Spinal cord (tissue), 10 donors: Measurements from ENCODE around the gene RPEL1. TPM values are rescaled to one million over a fixed set of nuclear protein-coding genes. Genes with fewer than 3 reads are reported as not detected.
A peak's percentile ranks its signal among the peaks of the same experiment; 100 is the strongest.

Experiments used
- DNase-seq, 6 donors: peaks; one replicate each; pipeline versions ENCODE4 v3.0.0 to v3.0.0-alpha.2; 2013 to 2015; ENCODE audit warnings: low spot score in 6 of 6, low read depth in 4 of 6
- H3K27ac ChIP-seq: one replicate; pipeline ENCODE4 v1.5.1; 2013; ENCODE audit warnings: low read depth, low read length, control low read depth
- H3K27me3 ChIP-seq: one replicate; pipeline ENCODE4 v1.6.1; 2013; ENCODE audit warnings: low read length; ENCODE audit not compliant: control insufficient read depth, insufficient read depth
- H3K36me3 ChIP-seq: one replicate; pipeline ENCODE4 v1.6.1; 2013; ENCODE audit warnings: low read length; ENCODE audit not compliant: control insufficient read depth, insufficient read depth
- H3K4me1 ChIP-seq: one replicate; pipeline ENCODE4 v1.6.1; 2013; ENCODE audit warnings: low read length; ENCODE audit not compliant: control insufficient read depth, insufficient read depth
- H3K4me3 ChIP-seq: one replicate; pipeline ENCODE4 v1.5.1; 2013; ENCODE audit warnings: low read depth, low read length, control low read depth
- H3K9me3 ChIP-seq: one replicate; pipeline ENCODE4 v1.6.1; 2013; ENCODE audit warnings: low read length; ENCODE audit not compliant: control insufficient read depth, insufficient read depth
- WGBS: methylation state at CpG from one replicate; pipeline ENCODE4 v1.1.5; 2013; ENCODE audit warnings: missing lambda C conversion rate; ENCODE audit not compliant: insufficient coverage; 5-methylcytosine and 5-hydroxymethylcytosine counted together
- polyA plus RNA-seq, 2 donors: library from polyadenylated mRNA; unstranded; fragments of 120-200 nt; gene quantifications; one replicate each; pipeline ENCODE4 v1.2.1, GENCODE V29; 2013; ENCODE audit not compliant: insufficient read length in 2 of 2
- total RNA-seq, 2 donors: library from RNA; depleted of rRNA in 1 of 2; stranded (reverse); fragments of 120-200 nt in 1 of 2; fragments of >200 nt in 1 of 2; gene quantifications; one replicate each; pipeline versions ENCODE4 v1.2.3 to v1.2.4, GENCODE V29; 2013 to 2014
- donor health status: healthy.

RPEL1 gene
- total and polyA plus RNA-seq, 4 donors = 0.11 to 0.32 TPM; not detected in 2

DNA sequence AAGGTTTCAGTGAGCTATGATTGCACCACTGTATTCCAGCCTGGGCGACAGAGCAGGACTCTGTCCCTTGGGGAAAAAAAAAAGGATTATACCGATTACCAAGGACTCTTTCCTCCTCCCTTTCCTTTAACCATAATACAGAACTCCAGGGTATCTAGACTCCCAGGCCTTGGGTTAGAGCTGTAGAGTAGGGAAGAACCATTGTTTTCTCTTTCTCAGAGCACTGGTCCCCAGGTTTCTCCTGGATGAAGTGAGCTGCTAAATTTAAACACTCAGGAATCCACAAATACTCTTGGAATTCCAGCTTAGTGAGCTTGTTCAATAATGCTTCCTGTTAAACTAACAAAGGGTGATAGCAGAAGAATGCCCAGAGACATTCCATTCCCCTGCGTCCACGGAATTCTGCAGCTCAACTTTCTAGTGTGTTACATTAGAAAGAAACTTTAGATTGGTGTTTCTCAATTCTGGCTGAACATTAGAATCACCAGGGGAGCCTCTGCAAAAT lies 14.6 kb upstream of the RPEL1 start:
- Histone ChIP-seq H3K36me3 (no peaks in the 10 kb centered on the region), H3K9me3 (no peaks in the 10 kb centered on the region), H3K27me3 (no peaks in the 10 kb centered on the region), H3K27ac (no peak overlapping the region), H3K4me1 (no peaks in the 10 kb centered on the region), H3K4me3 (no peak overlapping the region)
- peak in 1 of 6 donors; percentile 15 for DNase-seq
- WGBS = no CpG with 5 or more reads among the region's 4 CpGs

DNA sequence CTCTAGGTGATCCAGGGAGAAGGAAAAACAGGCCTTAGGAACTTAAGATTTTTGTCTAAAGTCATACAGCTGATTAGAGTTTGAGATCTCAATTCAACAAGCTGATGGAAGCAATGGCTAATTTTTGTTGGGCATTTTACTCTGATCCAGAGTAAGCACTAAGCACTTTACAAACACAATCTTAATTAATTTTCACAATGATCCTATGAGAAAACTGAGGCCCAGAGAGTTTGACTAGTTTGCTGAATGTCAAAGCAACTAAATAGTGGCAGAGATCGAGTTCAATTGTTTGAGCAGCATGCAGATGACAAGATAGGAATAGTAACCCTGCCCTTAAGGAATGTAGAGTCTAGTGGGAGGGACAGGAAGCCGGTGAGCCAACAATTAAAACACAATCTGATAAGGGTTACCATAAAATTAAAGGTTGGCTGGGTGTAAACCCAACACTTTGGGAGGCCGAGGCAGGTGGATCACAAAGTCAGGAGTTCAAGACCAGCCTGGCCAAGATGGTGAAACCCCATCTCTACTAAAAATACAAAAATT lies 13.5 kb upstream of the RPEL1 start:
- 71% methylated on average over 1 of the region's 3 CpGs for WGBS
- H3K27ac ChIP-seq = no peak overlapping the region
- H3K27me3 ChIP-seq = no peaks in the 10 kb centered on the region
- H3K4me1 ChIP-seq = no peaks in the 10 kb centered on the region
- no peak for DNase-seq
- no peaks in the 10 kb centered on the region for H3K36me3 ChIP-seq
- H3K9me3 ChIP-seq = no peaks in the 10 kb centered on the region
- no peak overlapping the region for H3K4me3 ChIP-seq

DNA sequence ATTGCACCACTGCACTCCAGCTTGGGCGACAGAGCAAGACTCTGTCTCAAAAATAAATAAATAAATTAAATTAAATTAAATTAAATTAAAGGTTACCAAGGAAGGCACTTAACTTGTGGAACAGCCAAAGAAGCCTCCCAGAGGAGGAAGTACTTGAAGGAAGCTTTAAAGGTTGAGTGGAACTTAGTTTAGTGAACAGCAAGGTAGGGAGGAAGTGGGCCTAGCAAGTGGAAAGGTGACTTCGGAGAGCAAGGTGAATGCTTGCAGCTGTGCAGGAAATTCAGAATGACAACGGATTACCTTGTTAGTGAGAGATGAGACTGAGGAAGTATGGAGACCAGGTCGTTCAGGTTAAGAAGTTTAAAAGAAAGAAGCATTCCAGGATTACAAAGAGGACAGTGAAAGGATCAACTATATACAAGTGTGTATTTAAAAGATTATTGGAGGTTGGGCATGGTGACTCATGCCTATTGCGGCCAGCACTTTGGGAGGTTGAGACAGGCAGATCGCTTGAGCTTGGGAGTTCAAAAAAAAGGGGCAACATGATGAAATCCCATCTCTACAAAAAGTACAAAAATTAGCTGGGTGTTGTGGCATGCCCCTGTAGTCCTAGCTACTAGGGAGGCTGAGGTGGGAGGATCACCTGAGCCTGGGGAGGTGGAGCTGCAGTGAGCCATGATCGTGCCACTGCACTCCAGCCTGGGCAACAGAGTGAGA lies 12.8 kb upstream of the RPEL1 start:
- H3K27me3 ChIP-seq = no peaks in the 10 kb centered on the region
- H3K4me3 ChIP-seq = no peak overlapping the region
- DNase-seq = no peak
- 89% methylated on average over 3 of the region's 7 CpGs for WGBS
- H3K36me3 ChIP-seq = no peaks in the 10 kb centered on the region
- no peak overlapping the region for H3K27ac ChIP-seq
- H3K4me1 ChIP-seq = no peaks in the 10 kb centered on the region
- H3K9me3 ChIP-seq = no peaks in the 10 kb centered on the region

DNA sequence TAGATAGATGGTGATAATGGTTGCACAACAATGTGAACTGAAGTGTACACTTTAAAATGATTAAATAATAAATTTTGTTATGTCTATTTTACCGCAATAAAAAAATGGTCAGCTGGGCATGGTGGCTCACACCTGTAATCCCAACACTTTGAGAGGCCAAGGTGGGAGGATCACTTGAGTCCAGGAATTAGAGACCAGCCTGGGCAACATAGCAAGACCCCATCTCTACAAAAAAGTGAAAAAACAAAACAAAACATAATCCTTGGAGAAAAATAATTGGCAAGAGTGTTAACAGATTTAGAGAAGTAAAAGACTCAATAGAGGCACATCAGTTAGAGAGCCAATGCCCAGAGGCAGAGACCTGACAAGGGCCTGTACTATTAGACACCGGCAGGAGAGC lies 9.9 kb upstream of the RPEL1 start:
- Histone ChIP-seq H3K4me3 (no peak overlapping the region), H3K36me3 (no peaks in the 10 kb centered on the region), H3K27ac (no peak overlapping the region), H3K4me1 (no peaks in the 10 kb centered on the region), H3K27me3 (no peaks in the 10 kb centered on the region), H3K9me3 (no peaks in the 10 kb centered on the region)
- DNase-seq = no peak
- 92% methylated on average over 1 of the region's 2 CpGs for WGBS

DNA sequence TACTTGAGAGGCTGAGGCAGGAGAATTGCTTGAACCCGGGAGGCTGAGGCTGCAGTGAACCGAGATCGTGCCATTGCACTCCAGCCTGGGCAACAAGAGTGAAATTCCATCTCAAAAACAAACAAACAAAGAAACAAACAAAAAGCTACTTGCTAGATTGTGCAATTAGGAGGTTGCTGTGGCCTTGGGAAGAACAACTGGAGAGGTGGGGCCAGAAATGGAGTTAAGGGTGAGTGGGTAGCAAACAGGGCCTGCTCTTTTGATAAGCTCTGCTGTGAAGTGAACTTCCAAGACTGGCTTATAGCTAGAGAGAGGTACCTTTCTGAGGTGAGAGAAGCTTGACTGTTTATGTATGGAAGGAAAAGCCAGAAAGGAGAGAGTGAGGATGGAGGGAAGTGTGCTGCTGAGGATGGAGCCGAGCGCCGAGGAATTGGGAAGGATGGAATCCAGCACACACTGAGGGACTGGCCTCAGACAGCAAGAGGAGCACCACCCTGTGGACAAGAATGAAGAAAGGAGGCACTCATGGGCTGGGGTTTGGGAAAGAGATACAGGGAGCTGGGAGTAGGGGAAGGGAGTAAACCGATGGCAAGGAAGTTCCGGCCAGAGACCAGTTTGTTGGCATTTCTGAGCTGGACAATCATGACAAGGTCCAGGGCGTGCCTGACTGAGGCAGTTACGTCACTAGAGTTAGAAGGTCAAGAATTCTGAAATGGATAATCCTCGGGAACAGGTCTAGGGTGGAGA lies 7.0 kb upstream of the RPEL1 start:
- peak in 1 of 6 donors; percentile 7 for DNase-seq
- H3K9me3 ChIP-seq = no peaks in the 10 kb centered on the region
- H3K27ac ChIP-seq = no peak overlapping the region
- no peaks in the 10 kb centered on the region for H3K27me3 ChIP-seq
- no peaks in the 10 kb centered on the region for H3K36me3 ChIP-seq
- WGBS = 59% methylated on average over 7 of the region's 11 CpGs
- H3K4me3 ChIP-seq = no peak overlapping the region
- H3K4me1 ChIP-seq = peaks cover 6% of the 10 kb centered on the region

DNA sequence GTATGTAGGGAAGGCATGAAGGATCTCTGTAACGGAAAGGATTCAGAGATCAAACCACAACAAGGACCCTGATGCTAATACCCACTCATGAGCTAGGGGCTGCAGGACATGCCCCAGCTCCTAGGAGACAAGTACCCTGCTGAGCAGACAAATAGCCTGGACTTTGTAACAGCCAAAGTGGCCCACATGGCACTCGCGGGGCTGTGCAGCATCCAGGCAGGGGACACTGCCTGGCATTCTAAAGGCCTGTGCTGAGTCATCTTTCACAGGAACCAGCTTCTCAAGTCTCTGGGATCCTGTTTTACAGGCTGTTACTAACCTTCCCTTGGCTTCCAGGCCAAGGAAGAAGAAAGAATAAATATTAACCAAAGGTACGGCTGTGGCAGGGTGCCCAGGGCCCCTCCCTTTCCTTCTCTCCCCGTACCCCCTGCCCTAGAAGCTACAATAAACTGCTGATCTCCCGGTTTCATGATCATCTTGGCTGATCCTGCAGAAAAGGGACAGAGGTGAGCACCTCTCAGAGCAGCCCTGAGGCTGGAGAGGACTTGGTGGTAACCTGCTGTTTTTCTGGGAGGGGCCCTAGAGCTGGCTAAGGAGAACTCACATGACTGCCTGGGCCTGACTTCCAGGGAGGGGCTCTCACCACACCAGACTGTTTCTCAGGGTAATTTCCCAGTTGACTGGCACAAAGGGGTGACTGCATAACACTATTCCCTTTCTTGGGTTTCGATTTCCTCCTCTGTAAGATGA lies 4.2 kb upstream of the RPEL1 start:
- Histone ChIP-seq H3K4me3 (no peak overlapping the region), H3K36me3 (no peaks in the 10 kb centered on the region), H3K27ac (no peak overlapping the region), H3K9me3 (no peaks in the 10 kb centered on the region), H3K27me3 (no peaks in the 10 kb centered on the region), H3K4me1 (peaks cover 6% of the 10 kb centered on the region)
- 36% methylated on average over 5 of the region's 7 CpGs for WGBS
- DNase-seq = peak in 2 of 6 donors; percentile 3 to 9

DNA sequence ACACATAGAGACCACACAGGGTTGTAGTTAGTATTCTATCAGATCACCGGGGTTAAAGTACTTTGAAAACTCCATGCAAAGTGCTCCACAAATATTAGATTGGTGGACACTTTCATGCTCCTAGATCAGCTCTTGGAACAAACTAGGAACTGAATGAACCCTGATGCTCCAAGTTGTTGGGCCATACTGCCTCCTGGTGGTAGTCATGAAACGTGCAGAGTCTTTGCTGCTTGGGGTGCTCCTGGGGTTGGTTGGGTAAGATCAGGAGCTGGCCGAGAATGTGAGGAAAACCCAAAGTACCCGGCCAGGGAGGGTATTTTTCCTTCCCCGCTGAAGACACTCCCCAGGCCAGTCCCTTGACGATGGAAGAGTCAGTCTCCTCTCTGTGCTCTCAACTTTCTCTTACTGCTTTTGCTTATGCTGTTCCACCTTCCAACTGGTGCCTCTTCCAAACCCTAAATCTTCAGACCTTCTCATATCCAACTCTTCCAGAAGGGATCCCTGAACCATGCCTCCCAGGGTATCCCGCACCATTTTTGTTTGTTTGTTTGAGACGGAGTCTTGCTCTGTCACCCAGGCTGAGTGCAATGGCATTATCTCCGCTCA lies 918 bp upstream of the RPEL1 start:
- no peaks in the 10 kb centered on the region for H3K27me3 ChIP-seq
- no peak overlapping the region for H3K27ac ChIP-seq
- 41% methylated on average over 8 of the region's 9 CpGs for WGBS
- no peaks in the 10 kb centered on the region for H3K36me3 ChIP-seq
- DNase-seq = peak; percentile 17 to 80 (median 46)
- peaks cover 6% of the 10 kb centered on the region for H3K4me1 ChIP-seq
- no peaks in the 10 kb centered on the region for H3K9me3 ChIP-seq
- H3K4me3 ChIP-seq = no peak overlapping the region

DNA sequence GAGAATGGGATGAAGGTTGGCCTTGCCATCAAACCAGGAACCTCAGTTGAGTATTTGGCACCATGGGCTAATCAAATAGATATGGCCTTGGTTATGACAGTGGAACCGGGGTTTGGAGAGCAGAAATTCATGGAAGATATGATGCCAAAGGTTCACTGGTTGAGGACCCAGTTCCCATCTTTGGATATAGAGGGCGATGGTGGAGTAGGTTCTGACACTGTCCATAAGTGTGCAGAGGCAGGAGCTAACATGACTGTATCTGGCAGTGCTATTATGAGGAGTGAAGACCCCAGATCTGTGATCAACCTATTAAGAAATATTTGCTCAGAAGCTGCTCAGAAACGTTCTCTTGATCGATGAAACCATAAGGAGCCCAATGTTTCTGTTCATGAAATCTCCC lies 637 bp downstream of the RPEL1 start:
- H3K27me3 ChIP-seq = no peaks in the 10 kb centered on the region
- DNase-seq = no peak
- WGBS = 92% methylated on average over 2 of the region's 4 CpGs
- no peak overlapping the region for H3K4me3 ChIP-seq
- peaks cover 4% of the 10 kb centered on the region for H3K4me1 ChIP-seq
- no peak overlapping the region for H3K27ac ChIP-seq
- H3K36me3 ChIP-seq = no peaks in the 10 kb centered on the region
- H3K9me3 ChIP-seq = no peaks in the 10 kb centered on the region

DNA sequence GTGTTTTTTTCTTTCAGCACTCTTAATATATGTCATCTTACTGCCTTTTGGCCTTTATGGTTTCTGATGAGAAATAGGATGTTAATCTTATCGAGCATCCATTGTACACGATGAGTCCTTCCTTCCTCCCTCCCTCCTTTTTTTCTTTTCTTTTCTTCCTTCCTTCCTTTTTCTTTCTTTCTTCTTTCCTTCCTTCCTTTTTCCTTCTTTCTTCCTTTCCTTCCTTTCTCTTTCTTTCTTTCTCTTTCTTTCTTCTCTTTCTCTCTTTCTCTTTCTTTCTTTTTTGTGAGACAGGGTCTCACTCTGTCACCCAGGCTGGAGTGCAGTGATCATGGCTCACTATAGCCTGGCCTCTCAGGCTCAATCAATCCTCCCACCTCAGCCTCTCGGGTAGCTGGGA lies 8.4 kb downstream of the RPEL1 start:
- WGBS = 80% methylated on average over 1 of the region's 3 CpGs
- Histone ChIP-seq H3K4me1 (no peaks in the 10 kb centered on the region), H3K9me3 (no peaks in the 10 kb centered on the region), H3K27me3 (no peaks in the 10 kb centered on the region), H3K4me3 (no peak overlapping the region), H3K36me3 (no peaks in the 10 kb centered on the region), H3K27ac (no peak overlapping the region)
- no peak for DNase-seq
